Measurements from ENCODE around the gene POLR2E.

The POLR2E gene

GRCh38 chr19:1138121-1138520 lies 42.9 kb upstream of the POLR2E start:
- TF ChIP-seq CTCF (IDR thresholded peaks at IDR 0.05; ENCODE audit: insufficient read depth, low read depth, low read length, missing control alignments), result no peak
- DNase-seq (ENCODE audit: low read depth), result no peak
- H3K4me3 ChIP-seq (ENCODE audit: low read length), result no peak overlapping the region

- no peak for DNase-seq (ENCODE audit: low read depth)
- TF ChIP-seq CTCF (IDR thresholded peaks at IDR 0.05; ENCODE audit: insufficient read depth, low read depth, low read length, missing control alignments), result no peak
- H3K4me3 ChIP-seq (ENCODE audit: low read length), result no peak overlapping the region
Measured at GRCh38 chr19:1136621-1137317, 41.6 kb upstream of the POLR2E start.

GRCh38 chr19:1136201-1136600 lies 41.0 kb upstream of the POLR2E start:
- TF ChIP-seq CTCF (IDR thresholded peaks at IDR 0.05; ENCODE audit: insufficient read depth, low read depth, low read length, missing control alignments), result no peak
- no peak overlapping the region for H3K4me3 ChIP-seq (ENCODE audit: low read length)
- no peak for DNase-seq (ENCODE audit: low read depth)

- TF ChIP-seq CTCF (IDR thresholded peaks at IDR 0.05; ENCODE audit: insufficient read depth, low read depth, low read length, missing control alignments), result no peak
- no peak for DNase-seq (ENCODE audit: low read depth)
- H3K4me3 ChIP-seq (ENCODE audit: low read length), result no peak overlapping the region
Measured at GRCh38 chr19:1135454-1135853, 40.3 kb upstream of the POLR2E start.

- TF ChIP-seq CTCF (IDR thresholded peaks at IDR 0.05; ENCODE audit: insufficient read depth, low read depth, low read length, missing control alignments), result no peak
- peak; percentile 43 for DNase-seq (ENCODE audit: low read depth)
- H3K4me3 ChIP-seq (ENCODE audit: low read length), result no peak overlapping the region
Measured at GRCh38 chr19:1134431-1134830, 39.3 kb upstream of the POLR2E start.

GRCh38 chr19:1133471-1133929 lies 38.3 kb upstream of the POLR2E start:
- TF ChIP-seq CTCF (IDR thresholded peaks at IDR 0.05; ENCODE audit: insufficient read depth, low read depth, low read length, missing control alignments), result no peak

More at GRCh38 chr19:1133471-1133929, 38.3 kb upstream of the POLR2E start:
- peak; percentile 45 for DNase-seq (ENCODE audit: low read depth)
- no peak overlapping the region for H3K4me3 ChIP-seq (ENCODE audit: low read length)
